ENCODE data around the gene ZNF462.

The ZNF462 gene

DNA sequence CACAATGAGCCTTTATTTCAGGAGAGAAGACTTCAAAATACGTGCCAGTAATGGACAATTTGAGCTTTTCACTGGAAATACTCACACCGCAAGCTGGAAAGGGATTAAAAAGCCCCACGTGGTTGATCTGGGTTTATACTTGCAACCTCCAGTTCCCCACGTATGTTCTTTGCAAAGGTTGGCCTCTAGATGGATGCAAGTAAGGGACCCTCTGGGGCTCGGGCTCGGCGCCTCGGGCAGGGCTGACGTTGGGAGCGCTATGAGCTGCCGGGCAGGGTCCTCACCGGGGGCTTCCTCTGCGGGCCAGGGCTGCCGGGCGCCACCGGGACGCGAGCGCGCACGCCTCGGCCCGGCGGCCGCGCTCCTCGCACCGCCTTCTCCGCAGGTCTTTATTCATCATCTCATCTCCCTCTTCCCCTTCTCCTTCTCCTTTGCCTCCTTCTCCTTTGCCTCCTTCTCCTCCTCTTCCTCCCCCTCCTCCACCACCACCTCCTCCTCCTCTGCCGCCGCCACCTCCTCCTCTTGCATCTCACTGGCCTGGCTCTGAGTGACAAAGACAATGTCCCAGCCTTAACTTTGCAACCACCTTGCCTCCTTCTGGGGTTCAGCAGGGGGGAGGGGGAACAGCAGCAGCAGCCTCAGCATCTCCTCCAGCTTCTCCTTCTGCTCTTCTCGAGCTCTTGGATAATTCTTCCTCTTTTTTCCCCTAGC, 701 bp upstream of the ZNF462 start:
- DNase-seq, result no peak

GRCh38 chr9:106864373-106865143, 1.6 kb downstream of the ZNF462 start:
- no peak for DNase-seq

- DNase-seq, result no peak
Measured at GRCh38 chr9:106866243-106866642, 3.3 kb downstream of the ZNF462 start.

DNA sequence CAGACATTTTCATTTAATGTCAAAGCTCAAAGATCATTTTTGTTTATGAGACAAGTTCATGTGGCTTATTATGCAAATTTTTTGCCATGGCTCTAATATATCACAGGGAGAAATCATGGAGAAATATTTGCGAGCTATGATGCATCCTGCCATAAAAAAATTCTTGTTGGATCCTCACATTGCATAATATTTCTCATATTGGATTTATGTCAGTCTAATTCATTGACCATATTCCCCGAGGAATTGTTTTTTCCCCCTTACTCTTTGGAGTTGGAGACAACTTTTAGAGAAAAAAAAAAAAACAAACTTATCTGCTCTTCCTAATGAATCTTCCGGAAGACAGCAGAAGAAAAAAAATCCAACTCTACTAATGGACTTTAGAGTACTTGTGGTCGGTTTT, 4.3 kb downstream of the ZNF462 start:
- DNase-seq, result no peak

- no peak for DNase-seq
Measured at GRCh38 chr9:106868087-106868486, 5.1 kb downstream of the ZNF462 start.

DNA sequence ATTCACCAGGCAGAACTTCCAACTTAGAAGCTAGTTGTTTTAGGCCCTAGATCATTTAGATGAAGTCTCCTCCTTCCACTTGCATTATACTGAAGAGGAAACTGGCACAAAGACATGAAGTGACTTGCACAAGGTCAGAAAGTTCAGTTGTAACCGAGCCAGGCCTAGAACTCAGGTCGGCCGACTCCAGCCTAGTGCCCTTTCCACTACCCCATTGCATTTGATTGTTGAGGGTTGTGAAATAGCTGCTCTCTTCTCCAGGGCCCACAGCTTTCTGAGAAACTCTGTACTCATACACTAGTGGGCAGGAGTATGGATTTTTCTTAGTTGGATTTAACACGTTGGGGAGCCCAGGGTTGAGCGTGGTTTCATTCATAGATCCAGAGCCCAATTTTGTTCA, 5.6 kb downstream of the ZNF462 start:
- DNase-seq, result no peak

- DNase-seq, result no peak
Measured at GRCh38 chr9:106869028-106869427, 6.1 kb downstream of the ZNF462 start.

GRCh38 chr9:106869458-106869857, 6.5 kb downstream of the ZNF462 start:
- no peak for DNase-seq

- no peak for DNase-seq
Measured at GRCh38 chr9:106872641-106873040, 9.7 kb downstream of the ZNF462 start.

GRCh38 chr9:106874031-106874430, 11.1 kb downstream of the ZNF462 start:
- DNase-seq, result no peak

DNA sequence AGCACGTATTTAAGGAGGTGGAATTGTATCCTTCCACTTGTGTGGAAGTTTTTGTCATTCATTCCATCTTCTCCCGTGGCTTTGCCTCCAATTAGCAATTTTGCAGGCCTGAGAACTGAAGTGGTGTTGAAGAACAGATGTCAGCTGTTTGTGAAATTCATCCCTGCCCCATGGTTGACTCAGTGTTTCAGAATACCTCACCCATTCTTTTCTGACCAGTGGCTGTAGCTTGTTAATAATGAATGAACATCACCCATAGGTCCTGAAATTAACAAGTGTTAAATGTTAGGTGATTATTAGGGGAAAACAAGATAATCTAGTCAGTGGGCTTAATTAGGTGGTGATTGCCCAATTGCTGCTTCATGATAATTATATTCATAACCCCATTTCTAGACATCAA, 11.7 kb downstream of the ZNF462 start:
- no peak for DNase-seq

DNA sequence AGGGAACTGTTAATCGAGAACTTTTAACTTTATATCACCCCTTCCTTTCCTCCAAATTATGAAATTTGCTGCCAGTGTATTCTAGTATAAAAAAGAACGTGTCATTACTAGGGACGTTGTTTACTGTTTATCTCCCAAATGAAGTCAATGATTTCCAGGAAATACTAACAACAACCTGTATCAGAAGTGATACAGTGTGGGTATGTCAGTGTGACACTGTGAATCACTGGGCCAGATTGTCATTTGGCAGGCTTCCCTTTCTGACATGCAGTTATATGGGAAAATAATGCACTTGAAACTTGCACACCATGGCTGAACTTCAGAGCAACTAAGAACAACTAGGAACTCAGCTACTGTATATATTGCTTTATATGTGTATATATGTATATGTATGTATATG, 12.6 kb downstream of the ZNF462 start:
- no peak for DNase-seq

GRCh38 chr9:106877345-106877744, 14.4 kb downstream of the ZNF462 start:
- DNase-seq, result no peak

DNA sequence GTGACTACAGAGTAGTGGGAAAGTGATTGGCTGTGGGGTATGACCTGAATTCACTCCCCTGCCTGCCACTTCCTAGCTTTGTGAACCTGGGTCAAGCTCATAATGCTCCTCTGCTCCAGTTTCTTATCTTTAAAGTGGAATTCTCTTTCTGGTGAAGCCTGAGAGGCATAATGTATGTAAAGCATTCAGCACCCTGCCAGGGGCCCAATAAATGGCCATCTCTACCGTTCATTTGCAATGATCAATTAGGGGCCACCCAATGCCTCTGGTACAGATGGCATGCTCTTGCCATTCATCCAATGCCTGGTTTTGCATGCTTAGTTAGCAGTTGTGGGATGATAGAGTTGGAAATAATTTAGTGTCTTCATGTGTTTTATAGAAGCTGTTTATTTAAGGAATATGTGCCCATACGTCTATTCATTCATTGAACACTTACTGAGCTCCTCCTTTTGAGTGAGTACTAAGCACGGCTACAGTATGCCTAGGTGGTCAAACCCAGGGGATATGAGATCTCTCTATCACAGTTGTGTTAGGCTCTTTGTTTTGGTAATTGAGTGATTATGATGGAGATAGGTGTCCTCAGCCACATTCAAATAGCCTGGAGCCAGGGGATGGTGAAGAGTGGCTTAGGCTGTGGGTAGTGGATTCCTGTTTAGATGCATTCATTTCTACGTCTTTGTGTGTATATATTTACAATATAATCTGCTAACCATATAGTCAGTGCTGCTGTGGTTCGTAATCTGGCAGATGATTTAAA, 15.3 kb downstream of the ZNF462 start:
- DNase-seq, result no peak

DNA sequence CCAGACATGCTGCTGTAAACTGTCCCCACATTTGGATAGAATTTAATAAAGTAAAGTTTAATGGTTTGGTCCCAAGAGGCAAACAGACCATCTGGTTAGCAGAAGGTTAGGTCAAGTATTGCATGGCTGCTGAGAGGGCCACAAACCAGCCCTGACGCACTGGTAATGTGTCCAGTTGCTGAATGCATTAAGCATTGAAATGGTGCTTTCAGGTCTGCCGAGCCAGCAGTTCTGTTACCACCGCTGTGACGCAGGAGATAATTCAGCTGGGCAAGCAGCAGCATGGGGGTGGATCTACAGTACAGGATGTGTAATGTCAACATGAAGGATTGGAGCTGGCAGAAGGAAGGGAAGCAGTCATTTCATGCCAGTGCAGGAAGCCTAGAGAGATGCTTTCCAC, 16.0 kb downstream of the ZNF462 start:
- DNase-seq, result no peak

GRCh38 chr9:106879439-106879882, 16.5 kb downstream of the ZNF462 start:
- DNase-seq, result no peak

GRCh38 chr9:106880081-106880480, 17.1 kb downstream of the ZNF462 start:
- DNase-seq, result no peak

- DNase-seq, result no peak
Measured at GRCh38 chr9:106880863-106881262, 17.9 kb downstream of the ZNF462 start.

DNA sequence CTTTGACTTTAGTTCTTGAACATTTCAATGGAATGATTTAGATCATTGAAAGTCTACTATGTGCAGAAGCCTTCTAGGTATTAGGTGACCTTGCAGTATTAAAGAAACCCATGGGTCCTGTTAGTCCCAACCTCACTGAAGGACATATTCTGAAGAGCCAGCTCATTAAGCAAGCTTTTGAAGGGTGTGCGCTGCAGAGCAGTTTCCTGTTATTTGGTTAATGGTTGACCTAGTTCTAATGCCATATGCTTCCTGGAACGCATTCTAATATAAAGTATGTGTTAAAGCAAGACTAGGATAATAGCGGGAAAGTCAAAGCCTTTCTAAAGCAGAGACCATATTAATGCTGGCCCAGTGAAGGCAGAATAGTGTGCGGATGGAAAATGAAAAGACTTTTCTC, 20.1 kb downstream of the ZNF462 start:
- no peak for DNase-seq

GRCh38 chr9:106883626-106884190, 20.7 kb downstream of the ZNF462 start:
- no peak for DNase-seq

GRCh38 chr9:106885451-106885850, 22.5 kb downstream of the ZNF462 start:
- DNase-seq, result no peak

- DNase-seq, result no peak
Measured at GRCh38 chr9:106886111-106887046, 23.4 kb downstream of the ZNF462 start.

Measured in stimulated activated naive CD4-positive, alpha-beta T cell (primary cell).